Measurements from ENCODE around the gene CLEC16A.

CLEC16A gene

DNA sequence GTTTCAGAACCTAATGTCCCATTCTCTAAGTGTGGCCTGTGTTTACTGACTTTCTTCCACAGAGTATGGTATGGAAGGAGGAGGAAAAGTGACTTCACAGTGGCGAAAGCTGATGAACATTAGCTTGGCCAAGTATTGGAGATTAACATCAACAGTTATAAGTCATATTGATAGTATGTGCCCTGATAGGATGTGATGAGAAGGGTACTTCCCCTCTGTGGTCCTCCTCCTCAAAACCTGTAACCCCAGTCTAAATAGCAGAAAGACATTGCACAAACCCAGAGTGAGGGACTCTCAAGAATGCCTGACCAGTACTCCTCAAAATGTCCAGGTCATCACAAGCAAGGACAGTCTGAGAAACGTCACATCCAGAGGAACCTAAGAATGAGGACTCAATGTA lies 73.1 kb downstream of the CLEC16A start:
- DNase-seq = no peak

DNA sequence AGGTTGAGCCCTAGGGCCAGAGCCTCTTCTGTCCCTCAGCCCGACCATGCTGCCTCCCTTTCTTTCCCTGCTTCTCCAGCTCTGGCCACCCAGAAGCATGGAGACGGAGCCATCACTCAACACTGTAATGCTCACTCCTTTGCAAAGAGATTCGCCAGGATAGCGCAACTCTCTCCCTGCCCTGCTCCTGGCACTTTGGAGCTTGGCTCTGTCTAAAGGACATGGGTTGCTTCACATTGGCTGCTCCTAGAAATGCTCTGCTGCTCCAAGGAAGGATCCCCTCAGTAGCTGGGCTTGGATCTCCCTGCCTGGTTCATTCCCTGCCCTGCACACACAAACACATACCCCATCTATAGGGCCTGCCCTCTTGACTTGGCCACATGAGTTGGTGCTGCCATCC lies 76.0 kb downstream of the CLEC16A start:
- no peak for DNase-seq

DNA sequence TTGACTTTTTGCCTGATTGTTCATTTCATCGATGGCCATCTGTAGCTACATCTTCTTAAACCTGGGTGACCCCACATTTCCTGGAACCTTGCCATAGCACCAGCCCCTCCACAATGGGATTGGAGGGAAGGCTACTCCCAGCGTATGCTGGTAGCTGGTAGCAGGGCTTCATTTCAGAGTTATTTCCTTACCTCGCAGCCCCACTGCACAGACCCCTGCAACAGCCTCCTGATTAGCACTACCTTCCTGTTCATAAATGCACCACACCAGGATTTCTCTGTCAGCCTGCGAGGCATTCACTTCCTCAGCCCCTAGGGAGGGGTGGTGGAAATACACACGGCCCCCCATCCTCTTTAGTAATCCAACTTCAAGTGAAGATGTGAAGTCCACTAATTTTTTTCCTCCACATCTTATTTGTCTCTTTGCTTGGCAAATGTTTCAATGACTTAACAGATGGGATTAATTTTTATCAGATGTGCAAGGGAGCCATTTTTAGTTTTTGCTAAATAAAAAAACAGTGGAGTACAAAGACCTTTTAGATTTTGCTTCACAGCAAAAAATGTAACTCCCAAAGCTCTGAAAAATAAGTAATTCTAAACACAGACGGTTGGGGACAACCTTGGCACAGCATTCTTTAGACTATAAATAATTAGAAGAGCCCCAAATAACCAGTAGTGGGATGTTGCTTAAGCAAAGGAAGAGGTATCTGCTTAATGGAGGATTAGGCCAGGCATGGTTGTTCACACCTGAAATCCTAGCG lies 76.6 kb downstream of the CLEC16A start:
- DNase-seq = no peak

DNA sequence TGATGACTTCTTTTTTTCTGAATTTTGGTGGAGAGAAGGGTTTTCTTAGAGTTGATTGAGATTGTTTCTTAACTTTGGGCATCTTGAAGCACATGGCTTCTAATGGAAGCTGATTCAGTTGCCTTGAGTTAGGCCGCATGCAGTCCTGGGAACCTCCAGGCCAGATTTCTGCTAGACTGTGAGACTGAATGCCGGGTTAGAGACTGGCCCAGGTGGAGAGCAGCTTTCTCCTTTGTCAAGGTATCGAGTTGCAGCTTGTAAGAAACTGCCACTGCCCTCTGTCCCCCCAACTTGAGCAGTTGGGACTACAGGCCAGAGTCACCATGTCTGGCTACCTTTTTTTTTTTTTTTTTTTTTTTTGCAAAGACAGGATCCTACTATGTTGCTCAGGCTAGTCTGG lies 77.6 kb downstream of the CLEC16A start:
- DNase-seq = no peak

DNA sequence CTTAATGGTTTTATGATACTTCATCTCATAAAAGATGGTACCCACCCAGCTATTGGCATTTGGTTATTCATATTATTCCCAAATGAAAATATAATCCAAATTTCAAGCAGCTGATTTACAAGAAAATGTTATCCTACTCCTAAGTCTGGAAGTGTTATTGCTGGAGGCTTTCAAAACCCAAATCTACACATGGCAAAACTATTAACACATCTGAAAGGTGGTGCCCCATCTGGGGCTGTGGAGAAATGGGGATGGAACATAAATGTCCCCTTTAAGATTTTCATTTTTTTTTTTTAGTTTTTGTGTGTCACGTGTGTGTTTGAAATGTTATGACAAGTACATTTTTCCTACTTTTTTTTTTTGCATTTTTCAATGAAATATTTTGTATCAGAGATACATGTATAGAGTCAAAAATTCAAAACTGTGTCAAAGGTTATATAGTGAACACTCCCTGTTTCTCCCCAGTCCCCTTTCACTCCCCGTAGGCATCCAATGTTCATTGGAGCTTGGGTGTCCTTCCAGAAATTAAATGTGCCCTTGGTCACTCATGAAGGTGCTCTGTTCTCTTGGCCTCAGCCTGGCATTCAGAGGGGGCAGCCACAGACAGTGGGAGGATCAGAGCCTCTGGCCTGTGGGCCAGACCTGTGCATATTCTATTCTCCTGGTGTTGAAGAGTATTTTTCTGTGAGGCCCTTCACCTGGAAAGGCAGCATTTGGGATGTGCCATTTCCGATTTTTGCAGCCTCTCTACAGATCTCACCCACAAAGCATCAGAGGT lies 79.1 kb downstream of the CLEC16A start:
- no peak for DNase-seq

DNA sequence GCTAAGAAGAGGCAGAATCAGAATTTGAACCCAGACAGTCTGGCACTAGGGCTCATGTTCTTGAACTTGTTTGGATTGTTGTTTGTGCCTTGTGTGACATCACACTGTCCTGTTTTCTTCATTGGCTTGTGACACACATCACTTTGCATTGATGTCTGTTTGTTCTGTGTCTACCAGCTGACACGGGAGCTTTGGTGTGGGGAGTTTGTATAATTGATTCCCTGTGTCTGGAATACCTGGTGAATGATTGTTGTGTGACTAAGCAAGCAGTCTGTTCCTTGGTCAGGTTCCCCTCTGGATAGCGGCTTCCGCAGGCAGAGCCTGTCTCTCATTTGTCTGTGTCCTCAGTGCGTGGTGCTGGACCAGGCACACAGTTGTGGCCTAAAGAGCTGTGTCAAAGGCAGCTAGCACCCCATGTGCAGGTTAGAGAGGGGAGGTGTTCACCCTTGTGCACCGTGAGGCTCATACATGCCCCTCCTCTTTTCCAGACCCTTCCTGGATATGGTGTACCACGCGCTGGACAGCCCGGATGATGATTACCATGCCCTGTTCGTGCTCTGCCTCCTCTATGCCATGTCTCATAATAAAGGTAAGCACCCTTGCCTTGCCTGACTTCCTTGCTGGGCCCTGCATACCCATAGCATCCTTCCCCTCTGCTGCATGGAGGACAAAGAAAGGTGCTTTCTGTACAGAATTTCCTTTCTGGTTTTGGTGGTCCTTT lies 80.1 kb downstream of the CLEC16A start:
- no peak for DNase-seq

DNA sequence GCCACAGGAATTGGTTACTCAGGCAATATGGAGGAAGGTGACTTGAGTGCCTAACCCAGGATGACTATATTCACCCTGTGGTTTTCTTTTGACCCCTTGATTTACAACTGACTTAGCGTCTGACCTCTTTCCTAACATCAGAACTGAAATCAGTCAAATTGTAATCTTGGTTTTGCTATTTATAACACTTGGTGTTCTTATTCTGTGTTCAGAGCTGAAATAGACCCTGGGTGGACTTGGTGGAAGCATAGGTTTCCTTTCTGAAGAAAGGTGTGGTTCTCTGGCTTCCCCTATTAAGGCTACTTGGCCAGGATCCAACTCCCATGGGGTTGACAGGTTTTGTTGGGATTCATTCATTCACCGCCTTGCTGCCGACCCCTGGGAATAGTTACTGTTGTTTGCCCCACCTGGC lies 80.8 kb downstream of the CLEC16A start:
- no peak for DNase-seq

DNA sequence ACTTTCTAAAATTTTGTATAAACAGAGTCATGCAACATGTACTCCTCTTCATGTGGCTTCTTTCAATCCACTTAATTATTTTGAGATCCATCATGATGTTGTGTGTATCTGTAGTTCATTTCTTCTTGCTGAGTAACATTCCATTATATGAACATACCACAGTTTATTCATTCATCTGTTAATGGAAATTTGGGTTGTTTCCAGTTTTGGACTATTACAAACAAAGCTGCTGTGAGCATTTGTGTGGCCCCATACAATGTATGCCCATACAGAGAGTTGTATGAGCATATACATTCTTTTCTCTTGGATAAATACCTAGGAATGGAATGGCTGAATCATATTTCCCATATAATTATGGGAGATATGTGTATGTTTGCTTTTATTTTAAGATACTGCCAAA lies 85.6 kb downstream of the CLEC16A start:
- no peak for DNase-seq

DNA sequence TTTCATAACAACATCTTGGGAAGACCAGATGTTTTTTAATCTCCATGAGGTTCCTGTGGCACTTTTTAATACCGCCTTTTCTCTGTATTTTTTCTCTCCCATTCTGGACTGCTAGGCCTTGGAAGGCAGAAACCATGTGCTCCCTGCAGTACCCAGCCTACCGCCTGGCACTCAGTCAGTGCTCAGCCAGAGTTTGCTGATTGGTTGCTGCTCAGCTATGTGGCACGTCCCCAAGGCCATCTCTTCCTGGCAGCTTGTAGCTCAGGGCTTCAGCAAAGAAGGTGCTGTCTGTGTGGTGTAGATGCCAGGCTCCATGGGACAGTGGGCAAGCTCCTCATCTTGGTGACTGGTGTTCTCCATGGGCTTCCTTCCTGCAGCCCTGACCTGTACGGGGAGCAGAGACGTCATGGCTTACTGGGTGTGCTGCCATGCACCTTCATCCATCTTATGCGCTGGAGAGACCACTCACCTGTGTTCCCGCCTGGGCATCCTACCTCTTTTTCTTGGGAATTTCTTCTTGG lies 86.7 kb downstream of the CLEC16A start:
- DNase-seq = peak in 1 of 14 donors; percentile 61

DNA sequence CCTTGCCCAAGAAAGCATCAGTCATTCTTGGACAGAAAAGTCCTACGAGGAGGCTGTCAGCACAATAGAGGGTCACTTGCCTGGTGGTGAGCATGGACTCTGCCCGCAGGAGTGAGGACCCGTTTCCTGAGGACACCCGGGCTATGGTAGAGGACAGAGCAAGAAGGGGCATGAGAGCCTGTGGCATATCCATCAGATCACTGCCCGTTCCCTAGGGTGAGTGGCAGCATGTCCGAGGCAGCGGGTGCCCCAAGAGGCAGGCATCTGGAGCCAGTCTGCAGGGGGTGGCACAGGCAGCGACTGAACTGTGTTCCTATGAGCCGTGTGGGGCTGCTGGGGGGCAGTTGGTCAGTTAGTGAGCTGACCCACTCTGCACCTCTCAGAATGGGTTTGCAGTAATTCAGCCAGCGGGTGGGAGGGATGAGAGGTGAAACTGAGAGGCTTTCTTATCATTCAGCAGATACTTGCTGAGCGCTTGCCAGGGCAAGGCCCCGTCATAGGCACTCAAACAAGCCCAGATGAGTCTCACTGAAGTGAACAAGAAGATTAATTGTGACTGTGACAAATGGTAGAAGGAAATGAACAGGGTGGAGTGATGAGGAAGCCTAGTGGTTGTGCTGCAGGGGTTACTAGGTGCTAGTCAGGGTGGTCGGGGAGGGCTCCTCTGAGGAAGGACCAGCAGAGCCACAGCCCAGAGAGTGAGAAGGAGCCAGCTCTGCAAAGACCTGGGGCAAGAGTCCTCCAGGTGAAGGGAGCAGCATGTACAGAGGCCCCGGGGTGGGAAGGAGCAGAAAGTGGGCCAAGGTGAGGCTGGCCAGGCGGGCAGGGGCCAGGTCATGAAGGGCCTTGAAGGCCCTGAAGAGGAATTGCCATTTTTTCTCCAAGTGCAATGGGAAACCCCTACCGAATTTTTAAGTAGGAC lies 87.9 kb downstream of the CLEC16A start:
- no peak for DNase-seq

DNA sequence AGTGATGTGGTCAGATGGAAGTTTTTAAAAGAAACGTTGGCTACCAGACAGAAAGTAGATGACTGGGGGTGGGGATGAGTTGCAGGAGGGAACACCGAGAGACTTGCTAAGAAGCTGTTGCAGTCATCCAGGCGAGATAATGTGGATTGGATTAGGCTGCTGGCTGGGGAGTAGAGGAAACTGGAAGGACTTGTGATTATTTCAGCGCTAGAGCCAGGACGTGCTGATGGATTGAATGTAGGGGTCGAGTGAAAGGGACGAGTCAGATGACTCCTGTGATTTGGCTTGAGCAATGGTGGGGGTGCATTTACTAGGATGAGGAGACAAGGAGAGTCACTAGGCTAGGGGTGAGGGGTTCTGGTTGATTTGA lies 88.5 kb downstream of the CLEC16A start:
- DNase-seq = peak in 4 of 14 donors; percentile 4 to 11 (median 8)

DNA sequence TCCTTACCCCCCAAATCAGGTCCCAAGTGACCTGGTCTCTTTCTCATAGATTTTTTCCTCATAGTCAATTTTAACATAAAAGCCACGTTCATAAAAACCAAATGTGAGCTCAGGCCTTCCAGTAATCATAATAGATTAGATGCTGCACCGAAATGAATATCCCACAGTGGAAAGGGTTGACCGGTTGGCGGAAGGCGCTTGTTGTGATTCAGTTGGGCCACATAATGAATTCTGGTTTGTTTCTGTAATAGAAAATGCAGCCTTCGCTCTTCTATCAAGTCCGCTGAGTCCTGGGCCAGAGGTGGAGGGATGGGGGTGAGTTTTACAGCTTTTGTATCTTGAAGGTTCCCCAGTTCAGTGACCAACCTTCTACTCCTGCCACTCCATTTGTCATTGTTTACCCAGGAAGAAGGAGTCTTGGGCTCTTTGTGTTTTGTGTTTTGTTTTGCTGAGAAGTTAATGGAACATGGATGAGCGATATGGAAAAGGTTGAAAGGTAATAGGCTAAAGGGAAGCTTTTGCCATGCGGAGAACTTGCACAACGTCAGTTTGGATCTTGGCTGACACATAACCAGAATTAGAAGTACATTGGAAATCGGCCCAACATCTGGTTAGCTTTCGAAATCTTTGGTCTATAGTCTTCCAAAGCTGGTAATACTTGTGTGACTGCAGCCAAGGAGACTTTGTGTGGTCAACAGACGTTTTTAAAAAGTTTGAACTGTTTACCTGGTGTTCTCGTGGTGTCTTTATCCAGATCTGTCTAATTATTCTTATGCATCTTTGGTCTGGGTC lies 89.5 kb downstream of the CLEC16A start:
- DNase-seq = no peak

DNA sequence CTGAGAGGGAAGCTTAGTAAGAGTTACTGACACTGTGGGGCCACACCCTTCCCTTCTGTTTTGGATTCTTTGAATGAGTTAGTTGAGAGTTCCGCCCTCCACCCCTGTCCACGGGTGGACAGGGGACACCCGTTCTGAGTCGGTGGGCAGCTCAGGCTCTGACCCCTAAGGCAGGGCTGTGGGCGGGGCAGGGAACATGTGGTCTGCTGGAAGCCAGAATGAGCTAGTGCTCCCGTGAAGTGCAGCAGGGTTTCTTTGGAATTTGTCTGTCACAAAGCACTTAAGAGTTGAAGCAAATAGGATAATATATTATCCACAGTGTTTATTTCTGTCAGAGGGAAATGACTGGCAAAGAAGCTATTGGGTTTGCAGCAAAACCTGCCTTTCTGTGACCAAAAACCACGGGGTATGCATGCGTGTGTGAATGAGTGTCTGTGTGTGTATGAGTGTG lies 90.1 kb downstream of the CLEC16A start:
- DNase-seq = no peak

DNA sequence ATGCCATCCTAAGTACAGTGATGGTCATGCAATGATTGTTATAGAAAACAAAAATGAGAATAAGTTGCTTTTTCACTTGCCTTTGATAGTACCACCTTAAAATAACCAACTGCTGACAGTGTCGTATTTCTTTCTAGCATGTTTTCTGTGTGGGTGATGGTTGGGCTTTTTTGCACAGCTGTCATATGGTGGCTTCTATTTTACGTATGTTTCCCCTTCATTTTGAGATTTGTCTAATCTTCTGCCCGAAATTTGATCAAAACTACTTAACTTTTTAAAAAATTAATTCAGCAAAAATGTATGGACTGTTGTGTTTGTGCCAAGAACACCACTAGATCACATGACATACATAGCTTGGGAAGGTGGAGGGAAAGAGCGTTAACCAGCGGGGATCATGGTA lies 90.7 kb downstream of the CLEC16A start:
- DNase-seq = no peak

DNA sequence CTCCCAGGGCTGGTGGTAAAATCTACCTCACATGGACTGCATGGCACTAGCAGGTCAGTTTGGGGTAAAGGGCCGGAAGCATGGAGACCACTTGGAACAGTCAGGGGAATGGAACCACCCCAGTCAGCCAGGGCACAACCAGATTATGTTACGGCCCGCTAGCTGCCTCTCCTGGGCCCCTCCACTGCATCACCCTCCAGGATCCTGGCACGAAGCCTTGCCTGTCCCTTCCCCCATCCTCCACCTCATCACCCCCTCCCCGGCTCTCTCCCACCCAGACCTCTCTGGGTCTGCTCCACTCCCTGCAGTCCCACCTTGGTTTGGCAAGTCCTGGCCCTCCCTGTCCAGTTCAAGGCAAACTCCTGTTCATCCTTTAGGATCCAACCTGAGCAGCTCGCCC lies 91.7 kb downstream of the CLEC16A start:
- no peak for DNase-seq

DNA sequence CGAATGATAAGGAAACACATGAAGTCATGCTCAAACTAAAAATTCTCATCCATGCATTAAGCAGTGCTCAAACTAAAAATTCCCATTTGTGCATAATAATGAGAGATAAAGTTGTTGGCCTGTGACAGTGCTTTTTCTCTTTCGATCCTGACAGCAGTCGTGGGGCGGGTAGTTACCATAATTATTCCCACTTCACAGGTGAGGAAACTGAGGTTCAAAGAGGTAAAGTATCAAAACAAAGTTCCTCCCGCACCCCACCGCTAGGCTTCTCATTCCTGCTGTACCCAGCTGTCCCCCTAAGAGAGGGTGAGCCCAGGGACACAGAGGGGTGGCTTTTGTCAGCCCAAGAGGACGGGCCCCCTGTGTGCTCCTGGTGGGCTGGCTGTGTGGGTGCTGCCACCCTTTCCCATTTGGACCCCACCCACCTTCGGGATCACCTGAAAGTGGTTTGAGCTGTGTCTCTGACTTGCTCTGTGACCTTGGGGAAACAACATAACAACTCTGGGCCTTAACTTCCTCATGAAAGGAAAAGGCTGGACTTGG lies 92.6 kb downstream of the CLEC16A start:
- DNase-seq = no peak

DNA sequence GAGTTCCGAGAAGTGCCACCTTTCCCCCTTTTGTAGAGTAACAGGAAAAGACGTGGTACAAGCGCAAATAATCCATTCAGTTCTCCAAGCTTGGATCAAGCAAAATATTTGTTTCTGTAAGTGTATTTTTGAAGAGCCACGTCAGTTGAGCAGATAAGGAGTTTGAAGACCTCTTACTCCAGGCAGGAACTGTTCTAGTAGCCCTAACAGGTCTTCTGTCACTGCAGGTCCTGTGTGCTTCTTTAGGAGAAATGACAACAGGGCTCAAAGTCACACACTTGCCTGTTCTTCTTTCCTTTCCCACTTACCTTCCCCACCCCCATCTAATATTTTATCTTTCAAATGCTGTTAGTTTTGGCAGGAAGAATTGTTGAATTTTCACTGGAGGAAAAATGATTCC lies 93.9 kb downstream of the CLEC16A start:
- no peak for DNase-seq

DNA sequence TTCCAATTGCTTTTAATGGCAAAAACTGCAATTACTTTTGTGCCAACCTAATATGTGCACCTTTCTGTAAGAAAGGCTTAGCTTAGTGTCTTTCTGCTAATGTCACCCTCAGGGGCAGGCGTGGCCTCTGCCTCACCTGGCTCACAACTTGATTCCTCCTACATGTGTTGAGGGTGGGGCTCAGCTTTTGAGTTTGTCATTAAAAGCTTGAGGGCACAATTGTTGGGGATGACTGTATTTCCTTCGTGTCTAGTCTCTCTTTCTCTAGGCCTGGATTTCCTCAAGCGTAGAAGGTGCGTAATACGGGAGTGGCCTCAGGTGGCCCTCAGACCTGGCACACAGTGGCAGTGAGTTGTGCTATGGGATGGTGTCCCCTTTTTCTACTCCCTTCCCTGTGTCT lies 94.4 kb downstream of the CLEC16A start:
- no peak for DNase-seq

DNA sequence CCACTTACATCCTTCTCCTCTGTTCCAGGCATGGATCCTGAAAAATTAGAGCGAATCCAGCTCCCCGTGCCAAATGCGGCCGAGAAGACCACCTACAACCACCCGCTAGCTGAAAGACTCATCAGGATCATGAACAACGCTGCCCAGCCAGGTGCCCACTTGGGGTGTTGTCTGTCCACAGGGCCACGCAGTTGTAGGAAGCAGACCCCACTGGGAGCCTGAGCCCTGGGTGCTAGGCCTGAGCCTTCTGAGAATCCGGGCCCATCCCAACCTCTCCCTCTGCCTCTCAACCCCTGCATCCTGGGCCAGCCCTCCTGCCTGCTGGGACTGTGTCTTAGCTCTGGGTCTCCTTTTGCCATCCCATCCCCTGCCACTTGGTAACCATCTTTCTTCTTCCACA lies 95.4 kb downstream of the CLEC16A start:
- DNase-seq = no peak

DNA sequence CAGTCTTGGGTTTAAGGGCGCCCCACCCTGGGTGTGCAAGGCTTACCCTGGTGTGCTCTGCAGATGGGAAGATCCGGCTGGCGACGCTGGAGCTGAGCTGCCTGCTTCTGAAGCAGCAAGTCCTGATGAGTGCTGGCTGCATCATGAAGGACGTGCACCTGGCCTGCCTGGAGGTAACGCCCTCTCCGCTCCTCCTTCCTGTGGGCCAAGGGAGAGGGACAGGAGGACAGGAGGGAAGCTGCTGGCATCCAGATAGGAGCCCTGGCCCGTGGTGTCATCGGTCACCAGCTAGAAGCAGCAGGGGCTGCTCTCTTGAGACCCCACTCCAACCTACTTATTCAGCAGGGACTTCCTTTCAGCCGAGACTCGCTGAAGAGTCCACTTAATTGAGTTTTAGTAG lies 97.8 kb downstream of the CLEC16A start:
- no peak for DNase-seq

DNA sequence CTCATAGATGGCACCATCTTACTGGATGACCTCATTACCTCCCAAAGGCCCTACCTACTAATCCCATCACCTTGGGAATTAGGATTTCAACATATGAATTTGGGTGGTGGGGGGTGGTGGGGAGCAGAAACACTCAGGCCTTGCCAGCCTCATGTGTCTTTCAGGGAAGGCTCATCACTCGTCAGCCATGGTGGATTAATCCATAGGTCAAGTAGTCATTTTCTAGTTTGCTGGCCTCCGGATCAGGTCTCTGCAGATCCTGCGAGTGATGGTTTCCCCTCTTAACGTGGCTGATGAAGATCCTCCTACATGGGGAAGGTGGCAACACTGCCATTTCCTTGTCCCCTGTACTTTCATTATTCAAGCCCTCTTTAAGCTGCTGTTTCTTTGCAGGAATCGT lies 101.1 kb downstream of the CLEC16A start:
- no peak for DNase-seq
